Urothelium cell line (cell line): ENCODE results near the gene ACVR1.
"Not testable (repeated sequence)": the region's sequence is repeated elsewhere in the genome, so short reads cannot be mapped to it uniquely, and the experiment has no call there.

Source experiments
- DNase-seq: peaks from one replicate; pipeline ENCODE4 v3.0.0; 2011; ENCODE audit warnings: low spot score, mixed read lengths
- FAIRE-seq: peaks from 2 replicates; lab custom pipeline; 2011; peaks lifted over from hg19 to GRCh38; lab: Jason Lieb, UNC

Gene ACVR1

DNA sequence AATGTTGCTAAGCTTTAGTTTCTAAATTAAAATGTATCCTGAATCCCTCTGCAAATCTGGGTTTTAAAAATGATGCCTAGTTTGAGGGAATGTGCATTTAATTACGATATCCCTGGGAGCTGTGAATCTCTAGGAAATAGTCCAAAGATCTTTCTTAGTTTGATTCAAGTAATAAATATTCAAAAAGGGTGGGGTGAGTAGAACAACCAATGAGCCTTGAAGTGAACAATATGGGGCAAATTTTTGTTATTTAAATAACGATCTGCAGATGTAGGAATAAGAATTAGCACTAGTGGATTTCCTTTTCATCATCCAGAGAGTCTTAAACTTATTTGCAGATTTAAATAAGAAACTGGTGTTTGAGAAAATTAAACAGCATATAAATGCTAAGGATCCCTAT, 106.3 kb downstream of the ACVR1 start:
- FAIRE-seq, result no peak
- DNase-seq, result no peak

GRCh38 chr2:157764386-157764785, 111.7 kb downstream of the ACVR1 start:
- FAIRE-seq (no peak), DNase-seq (no peak)

GRCh38 chr2:157761520-157761919, 114.6 kb downstream of the ACVR1 start:
- FAIRE-seq (no peak), DNase-seq (no peak)

GRCh38 chr2:157760949-157761348, 115.2 kb downstream of the ACVR1 start:
- DNase-seq (no peak), FAIRE-seq (no peak)

DNA sequence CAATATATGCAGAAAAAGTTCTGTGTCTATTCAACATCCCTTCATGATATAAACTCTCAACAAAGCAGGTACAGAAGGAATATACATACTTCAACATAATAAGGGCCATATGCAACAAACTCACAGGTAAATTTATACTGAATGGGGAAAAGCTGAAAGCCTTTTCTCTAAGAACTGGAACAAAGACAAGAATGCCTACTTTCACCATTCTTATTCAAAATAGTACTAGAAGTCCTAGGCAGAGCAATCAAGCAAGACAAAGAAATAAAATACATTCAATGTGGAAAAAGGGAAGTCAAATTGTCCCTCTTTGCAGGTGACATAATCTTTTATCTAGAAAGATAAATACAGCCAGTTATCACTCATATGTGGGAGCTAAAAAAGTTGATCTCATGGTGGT, 116.3 kb downstream of the ACVR1 start:
- no peak for FAIRE-seq
- no peak for DNase-seq

DNA sequence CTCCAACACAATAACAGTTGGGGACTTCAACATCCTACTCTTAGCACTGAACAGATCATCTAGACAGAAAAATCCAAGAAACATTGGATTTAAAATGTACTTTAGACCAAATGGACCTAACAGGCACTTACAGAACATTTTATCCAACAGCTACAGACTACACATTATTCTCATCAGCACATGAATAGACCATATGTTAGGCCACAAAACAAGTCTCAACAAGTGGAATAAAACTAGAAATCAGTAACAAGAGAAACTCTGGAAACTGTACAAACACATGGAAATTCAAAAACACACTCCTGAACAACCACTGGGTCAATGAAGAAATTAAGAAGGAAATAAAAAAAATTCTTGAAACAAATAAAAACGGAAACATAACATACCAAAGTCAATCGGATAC, 117.5 kb downstream of the ACVR1 start:
- DNase-seq (no peak), FAIRE-seq (no peak)

GRCh38 chr2:157757500-157757899, 118.6 kb downstream of the ACVR1 start:
- FAIRE-seq (no peak), DNase-seq (no peak)

DNA sequence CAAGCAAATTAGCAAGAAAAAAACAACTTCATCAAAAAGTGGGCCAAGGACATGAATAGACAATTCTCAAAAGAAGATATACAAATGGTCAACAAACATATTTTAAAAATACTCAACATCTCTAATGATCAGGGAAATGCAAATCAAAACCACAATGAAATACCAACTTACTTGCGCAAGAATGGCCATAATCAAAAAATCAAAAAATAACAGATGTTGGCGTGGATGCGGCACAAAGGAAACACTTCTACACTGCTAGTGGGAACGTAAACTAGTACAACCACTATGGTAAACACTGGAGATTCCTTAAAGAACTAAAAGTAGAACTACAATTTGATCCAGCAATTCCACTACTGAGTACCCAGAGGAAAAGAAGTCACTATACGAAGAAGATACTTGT, 119.7 kb downstream of the ACVR1 start:
- DNase-seq, FAIRE-seq: not testable (repeated sequence)

DNA sequence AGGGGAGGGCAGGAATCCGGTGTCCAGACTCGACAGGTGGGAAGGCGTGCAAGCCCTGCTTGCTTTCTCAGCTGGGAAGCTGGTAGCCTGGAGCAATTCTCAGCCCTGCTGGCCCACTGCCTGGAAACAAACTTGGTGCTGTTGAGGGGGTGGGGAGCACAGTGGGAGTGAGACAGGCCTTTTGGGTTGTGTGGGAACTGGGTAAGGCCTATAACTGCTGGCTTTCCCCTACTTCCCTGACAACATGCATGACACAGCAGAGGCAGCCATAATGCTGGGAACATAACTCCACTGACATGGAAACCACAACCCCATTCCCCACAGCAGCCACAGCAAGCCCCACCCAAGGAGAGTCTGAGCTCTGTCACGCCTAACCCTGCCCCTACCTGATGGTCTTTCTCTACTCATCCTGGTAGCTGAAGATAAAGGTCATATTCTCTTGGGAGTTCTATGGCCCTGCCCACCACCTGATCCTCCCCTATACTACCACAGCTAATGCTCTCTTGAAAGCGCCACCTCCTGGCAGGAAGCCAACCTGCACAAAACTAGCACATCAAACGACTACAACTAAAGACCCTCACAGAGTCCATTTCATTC, 124.6 kb downstream of the ACVR1 start:
- no peak for DNase-seq
- no peak for FAIRE-seq

GRCh38 chr2:157749684-157750083, 126.4 kb downstream of the ACVR1 start:
- no peak for DNase-seq
- no peak for FAIRE-seq

DNA sequence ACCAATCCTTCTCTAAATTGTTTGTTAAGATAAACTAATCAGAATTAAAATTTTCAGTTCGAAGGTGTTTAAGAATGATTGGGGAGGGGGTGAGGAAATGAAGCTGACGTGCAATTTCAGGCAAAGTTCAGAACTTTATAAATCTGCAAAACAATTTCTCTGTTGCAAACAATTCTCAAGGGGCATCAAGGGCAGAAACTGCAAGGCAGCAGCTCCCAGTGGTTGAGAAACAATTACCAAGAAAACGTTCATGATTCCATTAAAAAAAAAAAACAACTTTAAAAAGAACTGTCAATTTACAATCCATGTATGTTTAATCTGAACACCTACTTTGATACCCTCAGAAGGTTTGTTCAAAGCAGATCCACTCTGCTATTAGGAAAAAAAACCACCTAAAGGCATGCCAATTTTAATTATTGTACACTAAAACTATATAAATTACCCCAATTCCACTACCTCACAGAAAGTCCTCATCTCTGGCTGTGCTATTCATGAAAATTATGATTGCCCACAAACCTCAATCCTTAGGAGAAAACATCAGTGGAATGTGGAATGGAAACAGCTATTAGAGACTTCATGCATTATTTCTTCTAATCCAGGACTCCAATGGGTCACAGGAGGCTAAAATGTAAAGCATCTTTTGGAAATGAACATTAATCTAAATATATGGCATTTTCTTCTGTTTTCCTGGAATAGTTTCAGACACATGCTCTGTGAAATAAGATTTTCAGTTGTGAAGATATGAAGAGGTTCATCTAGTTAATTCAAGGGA, 127.6 kb downstream of the ACVR1 start:
- DNase-seq (no peak), FAIRE-seq (no peak)

GRCh38 chr2:157747695-157748370, 128.3 kb downstream of the ACVR1 start:
- FAIRE-seq, result no peak

GRCh38 chr2:157747280-157747679, 128.8 kb downstream of the ACVR1 start:
- DNase-seq, result no peak
- no peak for FAIRE-seq

More at GRCh38 chr2:157747695-157748370, 128.3 kb downstream of the ACVR1 start:
- DNase-seq, result no peak

DNA sequence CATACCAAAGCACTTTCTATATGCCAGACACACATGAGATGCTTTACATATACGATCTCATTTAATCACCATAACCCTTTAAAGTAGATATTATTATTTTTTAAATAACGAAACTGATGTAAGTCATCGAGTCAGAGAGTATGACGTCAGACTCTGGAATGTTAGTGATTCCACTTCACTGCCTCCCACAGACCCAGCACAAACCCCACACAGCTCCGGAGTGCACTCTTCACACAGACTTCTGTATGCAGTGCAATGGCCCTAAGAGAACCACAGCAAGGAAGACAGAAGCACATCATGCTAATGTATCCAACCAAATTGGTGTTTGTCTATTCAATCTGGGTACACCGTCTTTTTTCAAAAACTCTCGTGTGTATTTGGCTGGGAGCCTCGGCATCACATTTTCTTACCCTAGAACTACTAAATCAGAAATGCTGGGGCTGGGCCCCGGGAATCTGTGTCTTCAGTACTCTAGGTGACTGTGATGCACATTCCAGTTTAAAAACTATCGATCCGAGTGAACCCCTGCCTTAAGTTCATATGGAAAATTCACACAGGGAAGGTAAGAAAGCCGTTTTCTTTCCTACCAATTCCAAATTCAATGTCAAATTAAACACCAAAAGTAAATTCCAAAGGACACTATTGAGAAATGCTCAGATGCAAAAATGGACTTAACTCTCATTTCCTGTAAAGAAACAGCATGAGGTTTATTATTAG, 129.7 kb downstream of the ACVR1 start:
- no peak for FAIRE-seq
- DNase-seq, result peak; percentile 11

DNA sequence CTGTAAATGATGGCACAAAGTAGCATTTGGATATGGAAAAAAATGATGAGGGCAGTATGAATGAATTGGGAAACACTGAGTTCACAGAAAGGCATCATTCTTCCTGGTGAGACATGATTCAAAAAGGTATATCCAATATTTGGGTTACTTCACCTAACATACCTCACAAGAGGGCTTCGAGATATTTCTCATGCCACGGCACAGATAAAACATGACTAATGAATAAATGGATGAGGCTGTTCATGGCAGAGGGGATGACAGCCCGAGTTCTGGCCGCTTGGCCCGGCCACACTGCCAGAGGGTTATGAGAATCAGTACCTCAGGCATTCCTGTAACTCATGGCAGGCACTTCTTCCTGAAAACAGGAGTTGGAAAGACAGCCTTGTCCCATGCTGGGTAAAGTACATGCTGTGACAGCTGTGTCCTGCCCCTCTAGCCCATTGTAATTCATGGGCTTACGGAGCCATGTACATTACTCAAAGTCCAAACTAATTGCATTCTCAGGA, 131.5 kb downstream of the ACVR1 start:
- FAIRE-seq, result no peak

GRCh38 chr2:157743051-157743450, 133.1 kb downstream of the ACVR1 start:
- no peak for DNase-seq
- FAIRE-seq, result no peak

More for the DNA sequence above, 131.5 kb downstream of the ACVR1 start:
- no peak for DNase-seq

GRCh38 chr2:157741819-157742484, 134.2 kb downstream of the ACVR1 start:
- DNase-seq (no peak), FAIRE-seq (no peak)

GRCh38 chr2:157737656-157738055, 138.5 kb downstream of the ACVR1 start:
- FAIRE-seq, result no peak

DNA sequence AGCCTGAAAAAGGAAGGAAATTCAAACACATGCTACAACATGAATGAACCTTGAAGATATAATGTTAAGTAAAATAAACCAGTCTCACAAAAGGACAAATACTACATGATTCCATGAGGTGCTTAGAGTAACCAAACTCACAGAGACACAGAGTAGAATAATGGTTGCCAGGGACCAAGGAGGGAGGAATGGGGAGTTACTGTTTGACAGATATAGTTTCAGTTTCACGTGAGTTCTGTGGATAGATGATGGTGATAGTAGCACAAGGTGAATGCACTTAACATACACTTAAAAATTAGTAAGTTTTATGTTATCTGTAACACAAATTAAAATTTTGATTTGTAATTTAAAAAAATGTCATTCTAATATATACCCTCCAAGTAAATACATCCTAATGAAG, 140.6 kb downstream of the ACVR1 start:
- DNase-seq, result no peak

More at GRCh38 chr2:157737656-157738055, 138.5 kb downstream of the ACVR1 start:
- no peak for DNase-seq

DNA sequence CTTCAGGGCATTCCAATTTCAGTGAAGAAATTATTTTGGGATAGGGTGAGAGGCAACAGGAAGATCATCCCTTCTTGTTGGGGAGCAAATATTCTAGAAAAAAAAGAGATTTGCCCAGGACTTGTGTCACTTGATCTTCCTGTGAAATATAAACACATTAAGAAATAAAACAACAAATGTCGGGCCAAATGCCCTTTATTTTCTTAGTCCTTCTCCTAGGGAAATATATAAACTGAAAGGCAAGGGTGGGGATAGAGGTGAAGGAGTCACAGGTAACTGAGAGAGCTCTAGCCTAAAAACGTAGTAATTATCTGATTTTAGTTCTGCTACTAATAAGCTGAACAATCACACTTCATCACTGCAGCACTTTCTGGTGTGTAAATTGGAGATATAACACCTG, 142.9 kb downstream of the ACVR1 start:
- no peak for FAIRE-seq
- DNase-seq, result no peak

More for the DNA sequence above, 140.6 kb downstream of the ACVR1 start:
- FAIRE-seq, result no peak
